ENCODE measurements around the gene SERPINF2.

Gene SERPINF2

GRCh38 chr17:1782171-1782567 is 39.5 kb downstream of the SERPINF2 start:
- H3K9me3 ChIP-seq (ENCODE audit: control insufficient read depth, insufficient read depth, low read depth, low read length) = no peaks in the 10 kb centered on the region
- no peaks in the 10 kb centered on the region for H3K27me3 ChIP-seq (ENCODE audit: control insufficient read depth, insufficient read depth, low read length)
- no peak overlapping the region for H3K9ac ChIP-seq (ENCODE audit: low read length)
- no peak overlapping the region for H3K27ac ChIP-seq (ENCODE audit: low read depth, low read length)
- peaks cover 77% of the 10 kb centered on the region for H3K36me3 ChIP-seq (ENCODE audit: control insufficient read depth, insufficient read depth, low read length)
- H3K4me3 ChIP-seq (ENCODE audit: low read depth, low read length) = no peak overlapping the region
- H3K4me1 ChIP-seq (ENCODE audit: control insufficient read depth, insufficient read depth, low read length) = no peaks in the 10 kb centered on the region

DNA sequence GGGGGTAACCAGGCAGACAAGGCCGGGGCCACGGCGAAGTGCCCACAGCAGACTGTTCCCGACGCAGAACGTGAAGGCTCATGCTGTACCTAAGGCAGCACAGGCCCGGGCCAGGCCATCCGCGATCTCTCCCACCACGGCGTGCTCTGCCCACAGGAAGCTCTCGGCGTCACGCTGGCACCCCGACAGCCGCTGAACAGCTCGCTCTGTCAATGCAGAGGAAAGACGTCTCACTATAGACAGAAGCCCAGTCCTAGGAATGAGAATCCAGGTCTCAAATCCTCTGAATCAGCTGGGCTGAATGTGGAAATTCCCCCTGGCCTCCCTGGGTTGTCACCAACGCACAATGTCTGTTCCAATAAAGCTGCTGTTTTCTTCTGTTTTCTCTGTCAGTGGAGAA is 40.6 kb downstream of the SERPINF2 start:
- Histone ChIP-seq H3K27ac (ENCODE audit: low read depth, low read length) (no peak overlapping the region), H3K4me1 (ENCODE audit: control insufficient read depth, insufficient read depth, low read length) (no peaks in the 10 kb centered on the region), H3K9ac (ENCODE audit: low read length) (no peak overlapping the region), H3K36me3 (ENCODE audit: control insufficient read depth, insufficient read depth, low read length) (peaks cover 74% of the 10 kb centered on the region), H3K4me3 (ENCODE audit: low read depth, low read length) (no peak overlapping the region), H3K9me3 (ENCODE audit: control insufficient read depth, insufficient read depth, low read depth, low read length) (no peaks in the 10 kb centered on the region), H3K27me3 (ENCODE audit: control insufficient read depth, insufficient read depth, low read length) (no peaks in the 10 kb centered on the region)

DNA sequence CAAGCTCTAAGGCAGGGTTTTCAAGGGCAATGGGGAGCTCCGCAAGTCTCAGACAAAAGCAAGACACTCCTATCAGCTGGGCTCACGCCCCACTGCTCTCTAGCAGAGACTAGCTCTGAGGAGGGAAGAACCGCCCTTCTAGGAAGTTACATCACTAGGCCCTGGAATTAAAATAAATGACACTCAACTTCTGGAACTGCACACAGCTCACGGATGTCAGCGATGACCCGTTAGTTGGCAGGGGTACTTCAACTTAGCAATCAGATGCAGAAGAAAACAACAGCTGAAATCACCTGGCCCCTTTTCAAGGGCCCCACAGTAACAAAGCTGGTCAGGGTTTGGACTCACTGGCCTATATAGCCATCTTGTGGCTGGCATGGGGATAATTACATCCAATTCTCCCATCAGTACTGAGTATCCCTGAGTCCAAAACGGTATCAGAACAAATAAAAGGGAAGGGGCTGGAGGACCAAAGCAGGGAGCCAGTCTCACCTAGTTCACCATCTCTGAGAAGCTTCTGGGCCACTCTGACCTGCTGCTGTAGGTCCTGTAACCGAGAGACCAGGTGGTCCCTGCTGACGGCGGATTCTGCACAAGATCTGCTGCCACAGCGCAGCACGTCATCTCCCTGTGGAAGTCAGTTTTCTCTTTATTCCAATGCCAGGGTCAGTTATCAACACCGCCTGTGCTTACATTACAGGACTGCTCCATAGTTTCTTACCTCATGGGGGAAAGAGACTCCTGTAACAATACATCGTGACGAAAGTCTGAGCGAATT is 41.4 kb downstream of the SERPINF2 start:
- Histone ChIP-seq H3K9me3 (ENCODE audit: control insufficient read depth, insufficient read depth, low read depth, low read length) (no peaks in the 10 kb centered on the region), H3K9ac (ENCODE audit: low read length) (no peak overlapping the region), H3K27ac (ENCODE audit: low read depth, low read length) (no peak overlapping the region), H3K27me3 (ENCODE audit: control insufficient read depth, insufficient read depth, low read length) (no peaks in the 10 kb centered on the region), H3K4me3 (ENCODE audit: low read depth, low read length) (no peak overlapping the region), H3K4me1 (ENCODE audit: control insufficient read depth, insufficient read depth, low read length) (no peaks in the 10 kb centered on the region), H3K36me3 (ENCODE audit: control insufficient read depth, insufficient read depth, low read length) (peaks cover 68% of the 10 kb centered on the region)

GRCh38 chr17:1785930-1786329 is 43.3 kb downstream of the SERPINF2 start:
- Histone ChIP-seq H3K27me3 (ENCODE audit: control insufficient read depth, insufficient read depth, low read length) (no peaks in the 10 kb centered on the region), H3K4me3 (ENCODE audit: low read depth, low read length) (no peak overlapping the region), H3K27ac (ENCODE audit: low read depth, low read length) (no peak overlapping the region), H3K9ac (ENCODE audit: low read length) (no peak overlapping the region), H3K9me3 (ENCODE audit: control insufficient read depth, insufficient read depth, low read depth, low read length) (no peaks in the 10 kb centered on the region), H3K36me3 (ENCODE audit: control insufficient read depth, insufficient read depth, low read length) (peaks cover 59% of the 10 kb centered on the region), H3K4me1 (ENCODE audit: control insufficient read depth, insufficient read depth, low read length) (no peaks in the 10 kb centered on the region)

DNA sequence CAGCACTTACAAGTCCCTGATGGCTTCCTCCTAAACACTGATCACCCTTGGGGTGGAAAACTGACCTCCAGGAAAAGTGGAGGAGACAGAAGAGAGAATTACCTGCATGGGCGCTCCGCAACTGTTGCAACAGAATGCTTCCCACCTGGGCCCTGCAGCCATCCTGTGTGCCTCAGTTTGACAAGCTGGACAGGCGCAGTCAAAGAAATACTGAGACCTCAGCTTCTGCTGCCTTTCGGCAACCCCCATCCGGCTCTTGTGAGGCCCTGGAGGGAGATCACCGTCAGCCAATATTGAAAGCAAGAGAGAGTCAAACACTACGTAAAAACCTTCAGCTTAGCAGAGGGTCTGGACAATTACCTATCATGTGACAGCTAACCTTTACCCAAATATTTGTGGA is 44.0 kb downstream of the SERPINF2 start:
- H3K27ac ChIP-seq (ENCODE audit: low read depth, low read length) = no peak overlapping the region
- H3K36me3 ChIP-seq (ENCODE audit: control insufficient read depth, insufficient read depth, low read length) = peaks cover 51% of the 10 kb centered on the region

GRCh38 chr17:1787301-1787902 is 44.7 kb downstream of the SERPINF2 start:
- H3K27me3 ChIP-seq (ENCODE audit: control insufficient read depth, insufficient read depth, low read length) = no peaks in the 10 kb centered on the region

More for the DNA sequence above, 44.0 kb downstream of the SERPINF2 start:
- no peak overlapping the region for H3K9ac ChIP-seq (ENCODE audit: low read length)
- H3K4me1 ChIP-seq (ENCODE audit: control insufficient read depth, insufficient read depth, low read length) = no peaks in the 10 kb centered on the region
- H3K4me3 ChIP-seq (ENCODE audit: low read depth, low read length) = no peak overlapping the region
- H3K27me3 ChIP-seq (ENCODE audit: control insufficient read depth, insufficient read depth, low read length) = no peaks in the 10 kb centered on the region
- no peaks in the 10 kb centered on the region for H3K9me3 ChIP-seq (ENCODE audit: control insufficient read depth, insufficient read depth, low read depth, low read length)

GRCh38 chr17:1789936-1790335 is 47.3 kb downstream of the SERPINF2 start:
- Histone ChIP-seq H3K9ac (ENCODE audit: low read length) (no peak overlapping the region), H3K4me3 (ENCODE audit: low read depth, low read length) (no peak overlapping the region), H3K36me3 (ENCODE audit: control insufficient read depth, insufficient read depth, low read length) (peaks cover 25% of the 10 kb centered on the region), H3K4me1 (ENCODE audit: control insufficient read depth, insufficient read depth, low read length) (no peaks in the 10 kb centered on the region), H3K9me3 (ENCODE audit: control insufficient read depth, insufficient read depth, low read depth, low read length) (no peaks in the 10 kb centered on the region), H3K27me3 (ENCODE audit: control insufficient read depth, insufficient read depth, low read length) (no peaks in the 10 kb centered on the region), H3K27ac (ENCODE audit: low read depth, low read length) (no peak overlapping the region)

More at GRCh38 chr17:1787301-1787902, 44.7 kb downstream of the SERPINF2 start:
- Histone ChIP-seq H3K4me3 (ENCODE audit: low read depth, low read length) (no peak overlapping the region), H3K27ac (ENCODE audit: low read depth, low read length) (no peak overlapping the region), H3K4me1 (ENCODE audit: control insufficient read depth, insufficient read depth, low read length) (no peaks in the 10 kb centered on the region), H3K9me3 (ENCODE audit: control insufficient read depth, insufficient read depth, low read depth, low read length) (no peaks in the 10 kb centered on the region), H3K9ac (ENCODE audit: low read length) (no peak overlapping the region), H3K36me3 (ENCODE audit: control insufficient read depth, insufficient read depth, low read length) (peaks cover 44% of the 10 kb centered on the region)

GRCh38 chr17:1792495-1793446 is 50.1 kb downstream of the SERPINF2 start:
- Histone ChIP-seq H3K9ac (ENCODE audit: low read length) (no peak overlapping the region), H3K36me3 (ENCODE audit: control insufficient read depth, insufficient read depth, low read length) (peaks cover 5% of the 10 kb centered on the region; the same call in 1 of the 2 replicates), H3K27me3 (ENCODE audit: control insufficient read depth, insufficient read depth, low read length) (no peaks in the 10 kb centered on the region), H3K4me1 (ENCODE audit: control insufficient read depth, insufficient read depth, low read length) (no peaks in the 10 kb centered on the region), H3K4me3 (ENCODE audit: low read depth, low read length) (no peak overlapping the region), H3K9me3 (ENCODE audit: control insufficient read depth, insufficient read depth, low read depth, low read length) (no peaks in the 10 kb centered on the region), H3K27ac (ENCODE audit: low read depth, low read length) (0 out of 2 replicates have a peak overlapping the region, but pooled peaks have one; percentile 47)

GRCh38 chr17:1793447-1793806 is 50.8 kb downstream of the SERPINF2 start:
- no peak overlapping the region for H3K9ac ChIP-seq (ENCODE audit: low read length)
- no peak overlapping the region for H3K4me3 ChIP-seq (ENCODE audit: low read depth, low read length)
- 0 out of 2 replicates have a peak overlapping the region, but pooled peaks have one; percentile 47 for H3K27ac ChIP-seq (ENCODE audit: low read depth, low read length)
- no peaks in the 10 kb centered on the region for H3K4me1 ChIP-seq (ENCODE audit: control insufficient read depth, insufficient read depth, low read length)
- H3K9me3 ChIP-seq (ENCODE audit: control insufficient read depth, insufficient read depth, low read depth, low read length) = no peaks in the 10 kb centered on the region
- H3K27me3 ChIP-seq (ENCODE audit: control insufficient read depth, insufficient read depth, low read length) = no peaks in the 10 kb centered on the region
- H3K36me3 ChIP-seq (ENCODE audit: control insufficient read depth, insufficient read depth, low read length) = peaks cover 6% of the 10 kb centered on the region; the same call in 1 of the 2 replicates

DNA sequence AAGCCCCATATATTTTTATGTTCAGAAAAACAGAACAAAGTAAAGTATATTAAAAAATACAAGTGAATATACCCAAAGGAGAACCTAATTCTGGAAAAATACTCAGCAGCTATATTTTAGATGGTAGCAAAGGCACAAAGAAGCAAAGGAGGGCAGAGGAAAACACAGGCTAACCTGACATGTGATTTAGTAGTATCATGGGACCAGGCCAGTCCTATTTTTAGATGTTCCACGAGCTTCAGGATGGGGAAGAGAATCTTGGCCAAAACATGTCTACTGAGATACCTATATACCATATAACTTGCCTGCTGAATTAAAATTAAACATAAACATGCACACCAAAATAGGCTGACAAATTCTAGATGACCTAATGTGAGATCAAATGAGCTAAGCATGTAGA is 54.1 kb downstream of the SERPINF2 start:
- no peak overlapping the region for H3K27ac ChIP-seq (ENCODE audit: low read depth, low read length)

More for the DNA sequence above, 54.1 kb downstream of the SERPINF2 start:
- Histone ChIP-seq H3K9ac (ENCODE audit: low read length) (no peak overlapping the region), H3K4me3 (ENCODE audit: low read depth, low read length) (no peak overlapping the region), H3K36me3 (ENCODE audit: control insufficient read depth, insufficient read depth, low read length) (peaks cover 23% of the 10 kb centered on the region), H3K27me3 (ENCODE audit: control insufficient read depth, insufficient read depth, low read length) (no peaks in the 10 kb centered on the region), H3K9me3 (ENCODE audit: control insufficient read depth, insufficient read depth, low read depth, low read length) (no peaks in the 10 kb centered on the region), H3K4me1 (ENCODE audit: control insufficient read depth, insufficient read depth, low read length) (no peaks in the 10 kb centered on the region)

Measured in HUES6 (cell line).